HEK293 (cell line): ENCODE results near the gene RMDN3.

Source experiments
- CTCF ChIA-PET: fragments of 350-600 bp; formaldehyde crosslinking; extraction: SDS; loops from one replicate; lab custom pipeline; 2021; ENCODE audit warnings: antibody characterized with exemption; lab: Yijun Ruan, JAX
- POLR2A ChIA-PET: fragments of 300-600 bp; formaldehyde crosslinking; extraction: SDS; loops from one replicate; lab custom pipeline; 2020; ENCODE audit warnings: antibody characterized with exemption, inconsistent platforms; lab: Yijun Ruan, JAX
- H3K27ac ChIP-seq: fragments of 200-500 bp; sonication (Bioruptor generic); 2 replicates; pipeline ENCODE4 v1.5.1; 2014; ENCODE audit warnings: low read depth, low read length, control low read depth, inconsistent platforms; ENCODE audit errors: extremely low read depth
- H3K36me3 ChIP-seq, 2 experiments: fragments of 200-500 bp in 1 of 2; sonication (Bioruptor generic) in 1 of 2; 1 replicate in 1 of 2; 2 replicates in 1 of 2; pipeline ENCODE4 v1.5.1; 2014 to 2017; ENCODE audit warnings: inconsistent platforms in 2 of 2, low read length in 2 of 2; ENCODE audit not compliant: control insufficient read depth in 2 of 2, insufficient read depth in 1 of 2
- H3K4me1 ChIP-seq: fragments of 200-500 bp; sonication (Bioruptor generic); 2 replicates; pipeline ENCODE4 v1.5.1; 2014; ENCODE audit warnings: mild to moderate bottlenecking, low read length, inconsistent platforms; ENCODE audit not compliant: control insufficient read depth, insufficient read depth
- H3K4me3 ChIP-seq: 2 replicates; pipeline ENCODE4 v1.5.1; 2011; ENCODE audit warnings: low read depth, mild to moderate bottlenecking, control low read depth, low read length, moderate library complexity
- H3K9me3 ChIP-seq: fragments of 200-500 bp; sonication (Bioruptor generic); 2 replicates; pipeline ENCODE4 v1.5.1; 2014; ENCODE audit warnings: low read depth, low read length, inconsistent platforms; ENCODE audit not compliant: control insufficient read depth, insufficient read depth
- HOXA7 ChIP-seq: sonication (generic); formaldehyde crosslinking; IDR thresholded peaks from 2 replicates; pipeline ENCODE4 v1.8.1; 2022; ENCODE audit warnings: missing genetic modification reagents, borderline replicate concordance
- IKZF3 ChIP-seq: fragments of 450-650 bp; IDR thresholded peaks from 2 replicates; pipeline ENCODE4 v1.5.0; 2018; ENCODE audit warnings: missing biosample characterization, mild to moderate bottlenecking, missing genetic modification characterization, moderate library complexity
- SCRT2 ChIP-seq: fragments of 450-650 bp; formaldehyde crosslinking; IDR thresholded peaks from 2 replicates; pipeline ENCODE4 v1.5.1; 2016; ENCODE audit warnings: missing biosample characterization, missing genetic modification characterization
- ZNF138 ChIP-seq: fragments of 450-650 bp; formaldehyde crosslinking; IDR thresholded peaks from 2 replicates; pipeline ENCODE4 v1.5.1; 2016; ENCODE audit warnings: missing biosample characterization, missing genetic modification characterization, borderline replicate concordance
- ZNF175 ChIP-seq: fragments of 450-650 bp; formaldehyde crosslinking; IDR thresholded peaks from 2 replicates; pipeline ENCODE4 v1.5.1; 2016; ENCODE audit warnings: missing biosample characterization, missing genetic modification characterization
- ZNF24 ChIP-seq: fragments of 450-650 bp; formaldehyde crosslinking; IDR thresholded peaks from 2 replicates; pipeline ENCODE4 v1.5.1; 2016; ENCODE audit warnings: missing biosample characterization, missing genetic modification characterization
- ZNF366 ChIP-seq: fragments of 450-650 bp; formaldehyde crosslinking; conservative IDR thresholded peaks from 2 replicates; pipeline ENCODE4 v1.5.1; 2016; ENCODE audit warnings: missing biosample characterization, missing genetic modification characterization
- ZNF37A ChIP-seq: fragments of 450-650 bp; IDR thresholded peaks from 2 replicates; pipeline ENCODE4 v1.5.1; 2018; ENCODE audit warnings: missing biosample characterization, missing genetic modification characterization
- ZNF510 ChIP-seq: fragments of 450-650 bp; formaldehyde crosslinking; IDR thresholded peaks from 2 replicates; pipeline ENCODE4 v1.5.1; 2018; ENCODE audit warnings: mild to moderate bottlenecking, missing genetic modification characterization, missing biosample characterization; ENCODE audit not compliant: insufficient replicate concordance
- ZNF561 ChIP-seq: fragments of 450-650 bp; IDR thresholded peaks from 2 replicates; pipeline ENCODE4 v1.5.1; 2018; ENCODE audit warnings: missing biosample characterization, missing genetic modification characterization, borderline replicate concordance
- ZNF600 ChIP-seq: fragments of 450-650 bp; formaldehyde crosslinking; IDR thresholded peaks from 2 replicates; pipeline ENCODE4 v1.5.1; 2016; ENCODE audit warnings: missing biosample characterization, missing genetic modification characterization
- ZNF670 ChIP-seq: fragments of 450-650 bp; formaldehyde crosslinking; IDR thresholded peaks from 2 replicates; pipeline ENCODE4 v1.5.1; 2016; ENCODE audit warnings: missing biosample characterization, missing genetic modification characterization, low read depth
- ZNF791 ChIP-seq: fragments of 450-650 bp; formaldehyde crosslinking; IDR thresholded peaks from 2 replicates; pipeline ENCODE4 v1.5.1; 2016; ENCODE audit warnings: missing biosample characterization, missing genetic modification characterization
- ZNF843 ChIP-seq: fragments of 450-650 bp; formaldehyde crosslinking; IDR thresholded peaks from 2 replicates; pipeline ENCODE4 v1.5.1; 2016; ENCODE audit warnings: missing biosample characterization, missing genetic modification characterization
- TF ChIP-seq, protein P1 (sequence below): fragments of 450-650 bp; formaldehyde crosslinking; IDR thresholded peaks from 2 replicates; pipeline ENCODE4 v1.5.1; 2017; ENCODE audit warnings: missing biosample characterization, missing genetic modification characterization
- TF ChIP-seq, protein P2 (sequence below): fragments of 450-650 bp; formaldehyde crosslinking; IDR thresholded peaks from 2 replicates; pipeline ENCODE4 v1.5.1; 2016; ENCODE audit warnings: missing biosample characterization, missing genetic modification characterization, borderline replicate concordance
- TF ChIP-seq, protein P3 (sequence below): fragments of 450-650 bp; formaldehyde crosslinking; IDR thresholded peaks from 2 replicates; pipeline ENCODE4 v1.5.1; 2016; ENCODE audit warnings: missing biosample characterization, missing genetic modification characterization
- TF ChIP-seq, protein P4 (sequence below): fragments of 450-650 bp; formaldehyde crosslinking; IDR thresholded peaks from 2 replicates; pipeline ENCODE4 v1.5.1; 2016; ENCODE audit warnings: missing biosample characterization, missing genetic modification characterization
- TF ChIP-seq, protein P5 (sequence below): fragments of 450-650 bp; formaldehyde crosslinking; conservative IDR thresholded peaks from 2 replicates; pipeline ENCODE4 v1.5.1; 2016; ENCODE audit warnings: low read depth, missing biosample characterization, missing genetic modification characterization
- TF ChIP-seq, protein P6 (sequence below): fragments of 450-650 bp; formaldehyde crosslinking; IDR thresholded peaks from 2 replicates; pipeline ENCODE4 v1.5.0; 2017; ENCODE audit warnings: missing biosample characterization, missing genetic modification characterization, borderline replicate concordance
- TF ChIP-seq, protein P7 (sequence below): fragments of 450-650 bp; formaldehyde crosslinking; IDR thresholded peaks from 2 replicates; pipeline ENCODE4 v1.5.1; 2016; ENCODE audit warnings: missing biosample characterization, missing genetic modification characterization

Gene RMDN3

DNA sequence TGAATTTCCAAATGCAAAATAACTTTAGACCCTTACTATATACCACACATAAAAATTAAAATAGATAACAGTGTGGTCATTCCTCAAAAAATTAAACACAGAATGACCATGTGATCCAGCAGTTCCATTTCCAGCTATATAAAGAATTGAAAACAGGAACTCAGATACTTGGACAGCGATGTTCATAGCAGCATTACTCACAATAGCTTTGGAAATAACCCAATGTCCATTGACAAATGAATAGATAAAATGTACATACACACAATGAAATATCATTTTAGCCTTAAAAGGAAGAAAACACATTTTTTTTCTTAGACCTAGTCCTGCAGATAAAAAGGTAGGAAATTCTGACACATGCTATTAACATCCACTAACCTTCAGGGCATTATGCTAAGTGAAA lies 33.4 kb downstream of the RMDN3 start:
- Histone ChIP-seq H3K36me3 (peaks cover 10 to 30% of the 10 kb centered on the region in 2 experiments; a peak in 2 of 3 replicates), H3K4me1 (no peaks in the 10 kb centered on the region), H3K27ac (no peak overlapping the region), H3K9me3 (no peaks in the 10 kb centered on the region), H3K4me3 (no peak overlapping the region)
- ChIA-PET CTCF (interaction anchor here (1.0 kb wide), 1 partner anchor 214 kb away, joined by 3 read pairs; no protein-coding TSS in a partner anchor), POLR2A (no interaction called here)
- TF ChIP-seq ZNF24 (tag by site-specific recombination) (no peak), ZNF843 (no peak), ZNF510 (tag by site-specific recombination) (no peak), IKZF3 (no peak), ZNF175 (tag by site-specific recombination) (no peak), ZNF138 (tag by site-specific recombination) (no peak), SCRT2 (no peak), ZNF670 (tag by site-specific recombination) (no peak), ZNF37A (tag by site-specific recombination) (no peak), ZNF366 (no peak)
- TF ChIP-seq, protein P1, sequence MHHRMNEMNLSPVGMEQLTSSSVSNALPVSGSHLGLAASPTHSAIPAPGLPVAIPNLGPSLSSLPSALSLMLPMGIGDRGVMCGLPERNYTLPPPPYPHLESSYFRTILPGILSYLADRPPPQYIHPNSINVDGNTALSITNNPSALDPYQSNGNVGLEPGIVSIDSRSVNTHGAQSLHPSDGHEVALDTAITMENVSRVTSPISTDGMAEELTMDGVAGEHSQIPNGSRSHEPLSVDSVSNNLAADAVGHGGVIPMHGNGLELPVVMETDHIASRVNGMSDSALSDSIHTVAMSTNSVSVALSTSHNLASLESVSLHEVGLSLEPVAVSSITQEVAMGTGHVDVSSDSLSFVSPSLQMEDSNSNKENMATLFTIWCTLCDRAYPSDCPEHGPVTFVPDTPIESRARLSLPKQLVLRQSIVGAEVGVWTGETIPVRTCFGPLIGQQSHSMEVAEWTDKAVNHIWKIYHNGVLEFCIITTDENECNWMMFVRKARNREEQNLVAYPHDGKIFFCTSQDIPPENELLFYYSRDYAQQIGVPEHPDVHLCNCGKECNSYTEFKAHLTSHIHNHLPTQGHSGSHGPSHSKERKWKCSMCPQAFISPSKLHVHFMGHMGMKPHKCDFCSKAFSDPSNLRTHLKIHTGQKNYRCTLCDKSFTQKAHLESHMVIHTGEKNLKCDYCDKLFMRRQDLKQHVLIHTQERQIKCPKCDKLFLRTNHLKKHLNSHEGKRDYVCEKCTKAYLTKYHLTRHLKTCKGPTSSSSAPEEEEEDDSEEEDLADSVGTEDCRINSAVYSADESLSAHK (tag by site-specific recombination), result no peak
- TF ChIP-seq, protein P2, sequence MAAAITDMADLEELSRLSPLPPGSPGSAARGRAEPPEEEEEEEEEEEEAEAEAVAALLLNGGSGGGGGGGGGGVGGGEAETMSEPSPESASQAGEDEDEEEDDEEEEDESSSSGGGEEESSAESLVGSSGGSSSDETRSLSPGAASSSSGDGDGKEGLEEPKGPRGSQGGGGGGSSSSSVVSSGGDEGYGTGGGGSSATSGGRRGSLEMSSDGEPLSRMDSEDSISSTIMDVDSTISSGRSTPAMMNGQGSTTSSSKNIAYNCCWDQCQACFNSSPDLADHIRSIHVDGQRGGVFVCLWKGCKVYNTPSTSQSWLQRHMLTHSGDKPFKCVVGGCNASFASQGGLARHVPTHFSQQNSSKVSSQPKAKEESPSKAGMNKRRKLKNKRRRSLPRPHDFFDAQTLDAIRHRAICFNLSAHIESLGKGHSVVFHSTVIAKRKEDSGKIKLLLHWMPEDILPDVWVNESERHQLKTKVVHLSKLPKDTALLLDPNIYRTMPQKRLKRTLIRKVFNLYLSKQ (tag by site-specific recombination), result no peak
- TF ChIP-seq, protein P3, sequence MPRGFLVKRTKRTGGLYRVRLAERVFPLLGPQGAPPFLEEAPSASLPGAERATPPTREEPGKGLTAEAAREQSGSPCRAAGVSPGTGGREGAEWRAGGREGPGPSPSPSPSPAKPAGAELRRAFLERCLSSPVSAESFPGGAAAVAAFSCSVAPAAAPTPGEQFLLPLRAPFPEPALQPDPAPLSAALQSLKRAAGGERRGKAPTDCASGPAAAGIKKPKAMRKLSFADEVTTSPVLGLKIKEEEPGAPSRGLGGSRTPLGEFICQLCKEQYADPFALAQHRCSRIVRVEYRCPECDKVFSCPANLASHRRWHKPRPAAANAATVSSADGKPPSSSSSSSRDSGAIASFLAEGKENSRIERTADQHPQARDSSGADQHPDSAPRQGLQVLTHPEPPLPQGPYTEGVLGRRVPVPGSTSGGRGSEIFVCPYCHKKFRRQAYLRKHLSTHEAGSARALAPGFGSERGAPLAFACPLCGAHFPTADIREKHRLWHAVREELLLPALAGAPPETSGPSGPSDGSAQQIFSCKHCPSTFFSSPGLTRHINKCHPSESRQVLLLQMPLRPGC, result no peak

DNA sequence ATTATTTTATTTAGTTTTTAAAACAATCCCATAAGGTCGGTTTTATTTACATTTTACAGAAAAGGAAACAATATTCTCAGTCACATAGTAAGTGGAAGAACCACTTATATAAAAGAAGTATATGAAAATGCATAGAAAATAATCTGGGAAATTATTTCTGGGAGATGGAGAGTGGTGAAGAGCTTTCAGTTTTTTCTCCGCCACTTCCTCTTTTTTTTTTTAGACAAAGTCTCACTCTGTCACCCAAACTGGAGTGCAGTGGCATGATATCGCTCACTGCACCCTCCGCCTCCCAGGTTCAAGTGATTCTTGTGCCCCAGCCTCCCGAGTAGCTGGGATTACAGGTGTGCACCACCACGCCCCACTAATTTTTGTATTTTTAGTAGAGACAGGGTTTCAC lies 38.9 kb downstream of the RMDN3 start:
- POLR2A ChIA-PET, result no interaction called here
- no peak for TF ChIP-seq ZNF561
- TF ChIP-seq HOXA7 (CRISPR knock-in tag), result no peak
- TF ChIP-seq, protein P4, sequence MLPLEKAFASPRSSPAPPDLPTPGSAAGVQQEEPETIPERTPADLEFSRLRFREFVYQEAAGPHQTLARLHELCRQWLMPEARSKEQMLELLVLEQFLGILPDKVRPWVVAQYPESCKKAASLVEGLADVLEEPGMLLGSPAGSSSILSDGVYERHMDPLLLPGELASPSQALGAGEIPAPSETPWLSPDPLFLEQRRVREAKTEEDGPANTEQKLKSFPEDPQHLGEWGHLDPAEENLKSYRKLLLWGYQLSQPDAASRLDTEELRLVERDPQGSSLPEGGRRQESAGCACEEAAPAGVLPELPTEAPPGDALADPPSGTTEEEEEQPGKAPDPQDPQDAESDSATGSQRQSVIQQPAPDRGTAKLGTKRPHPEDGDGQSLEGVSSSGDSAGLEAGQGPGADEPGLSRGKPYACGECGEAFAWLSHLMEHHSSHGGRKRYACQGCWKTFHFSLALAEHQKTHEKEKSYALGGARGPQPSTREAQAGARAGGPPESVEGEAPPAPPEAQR (tag by site-specific recombination), result no peak
- TF ChIP-seq, protein P5, sequence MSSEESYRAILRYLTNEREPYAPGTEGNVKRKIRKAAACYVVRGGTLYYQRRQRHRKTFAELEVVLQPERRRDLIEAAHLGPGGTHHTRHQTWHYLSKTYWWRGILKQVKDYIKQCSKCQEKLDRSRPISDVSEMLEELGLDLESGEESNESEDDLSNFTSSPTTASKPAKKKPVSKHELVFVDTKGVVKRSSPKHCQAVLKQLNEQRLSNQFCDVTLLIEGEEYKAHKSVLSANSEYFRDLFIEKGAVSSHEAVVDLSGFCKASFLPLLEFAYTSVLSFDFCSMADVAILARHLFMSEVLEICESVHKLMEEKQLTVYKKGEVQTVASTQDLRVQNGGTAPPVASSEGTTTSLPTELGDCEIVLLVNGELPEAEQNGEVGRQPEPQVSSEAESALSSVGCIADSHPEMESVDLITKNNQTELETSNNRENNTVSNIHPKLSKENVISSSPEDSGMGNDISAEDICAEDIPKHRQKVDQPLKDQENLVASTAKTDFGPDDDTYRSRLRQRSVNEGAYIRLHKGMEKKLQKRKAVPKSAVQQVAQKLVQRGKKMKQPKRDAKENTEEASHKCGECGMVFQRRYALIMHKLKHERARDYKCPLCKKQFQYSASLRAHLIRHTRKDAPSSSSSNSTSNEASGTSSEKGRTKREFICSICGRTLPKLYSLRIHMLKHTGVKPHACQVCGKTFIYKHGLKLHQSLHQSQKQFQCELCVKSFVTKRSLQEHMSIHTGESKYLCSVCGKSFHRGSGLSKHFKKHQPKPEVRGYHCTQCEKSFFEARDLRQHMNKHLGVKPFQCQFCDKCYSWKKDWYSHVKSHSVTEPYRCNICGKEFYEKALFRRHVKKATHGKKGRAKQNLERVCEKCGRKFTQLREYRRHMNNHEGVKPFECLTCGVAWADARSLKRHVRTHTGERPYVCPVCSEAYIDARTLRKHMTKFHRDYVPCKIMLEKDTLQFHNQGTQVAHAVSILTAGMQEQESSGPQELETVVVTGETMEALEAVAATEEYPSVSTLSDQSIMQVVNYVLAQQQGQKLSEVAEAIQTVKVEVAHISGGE (tag by site-specific recombination), result no peak
- TF ChIP-seq, protein P6, sequence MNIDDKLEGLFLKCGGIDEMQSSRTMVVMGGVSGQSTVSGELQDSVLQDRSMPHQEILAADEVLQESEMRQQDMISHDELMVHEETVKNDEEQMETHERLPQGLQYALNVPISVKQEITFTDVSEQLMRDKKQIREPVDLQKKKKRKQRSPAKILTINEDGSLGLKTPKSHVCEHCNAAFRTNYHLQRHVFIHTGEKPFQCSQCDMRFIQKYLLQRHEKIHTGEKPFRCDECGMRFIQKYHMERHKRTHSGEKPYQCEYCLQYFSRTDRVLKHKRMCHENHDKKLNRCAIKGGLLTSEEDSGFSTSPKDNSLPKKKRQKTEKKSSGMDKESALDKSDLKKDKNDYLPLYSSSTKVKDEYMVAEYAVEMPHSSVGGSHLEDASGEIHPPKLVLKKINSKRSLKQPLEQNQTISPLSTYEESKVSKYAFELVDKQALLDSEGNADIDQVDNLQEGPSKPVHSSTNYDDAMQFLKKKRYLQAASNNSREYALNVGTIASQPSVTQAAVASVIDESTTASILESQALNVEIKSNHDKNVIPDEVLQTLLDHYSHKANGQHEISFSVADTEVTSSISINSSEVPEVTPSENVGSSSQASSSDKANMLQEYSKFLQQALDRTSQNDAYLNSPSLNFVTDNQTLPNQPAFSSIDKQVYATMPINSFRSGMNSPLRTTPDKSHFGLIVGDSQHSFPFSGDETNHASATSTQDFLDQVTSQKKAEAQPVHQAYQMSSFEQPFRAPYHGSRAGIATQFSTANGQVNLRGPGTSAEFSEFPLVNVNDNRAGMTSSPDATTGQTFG, result no peak
- TF ChIP-seq ZNF791 (tag by site-specific recombination), result no peak
- TF ChIP-seq ZNF600 (tag by site-specific recombination), result no peak
- TF ChIP-seq, protein P7, sequence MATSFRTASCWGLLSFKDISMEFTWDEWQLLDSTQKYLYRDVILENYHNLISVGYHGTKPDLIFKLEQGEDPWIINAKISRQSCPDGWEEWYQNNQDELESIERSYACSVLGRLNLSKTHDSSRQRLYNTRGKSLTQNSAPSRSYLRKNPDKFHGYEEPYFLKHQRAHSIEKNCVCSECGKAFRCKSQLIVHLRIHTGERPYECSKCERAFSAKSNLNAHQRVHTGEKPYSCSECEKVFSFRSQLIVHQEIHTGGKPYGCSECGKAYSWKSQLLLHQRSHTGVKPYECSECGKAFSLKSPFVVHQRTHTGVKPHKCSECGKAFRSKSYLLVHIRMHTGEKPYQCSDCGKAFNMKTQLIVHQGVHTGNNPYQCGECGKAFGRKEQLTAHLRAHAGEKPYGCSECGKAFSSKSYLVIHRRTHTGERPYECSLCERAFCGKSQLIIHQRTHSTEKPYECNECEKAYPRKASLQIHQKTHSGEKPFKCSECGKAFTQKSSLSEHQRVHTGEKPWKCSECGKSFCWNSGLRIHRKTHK (tag by site-specific recombination), result no peak

More for the DNA sequence above, 38.9 kb downstream of the RMDN3 start:
- H3K27ac ChIP-seq, result no peak overlapping the region
- no peaks in the 10 kb centered on the region for H3K9me3 ChIP-seq
- CTCF ChIA-PET, result interaction anchor here (0.7 kb wide), 1 partner anchor 24 kb away, joined by 4 read pairs; no protein-coding TSS in a partner anchor
- H3K4me3 ChIP-seq, result no peak overlapping the region
- H3K36me3 ChIP-seq, result peaks cover 19 to 47% of the 10 kb centered on the region in 2 experiments; a peak in 2 of 3 replicates
- no peaks in the 10 kb centered on the region for H3K4me1 ChIP-seq
